Spleen (tissue), 11 donors: ENCODE measurements around the gene TRPV5. TPM values are rescaled to one million over a fixed set of nuclear protein-coding genes. Genes with fewer than 3 reads are reported as not detected.

Experiments
- DNase-seq: peaks from one replicate; pipeline ENCODE4 v3.0.0-alpha.2; 2020
- H3K27ac ChIP-seq, 8 donors: fragments of 200-600 bp; sonication (generic) in 7 of 8; 1 replicate in 4 of 8; 2 replicates in 4 of 8; pipeline versions ENCODE4 v1.5.0 to v1.8.0; 2016 to 2021; ENCODE audit warnings: inconsistent platforms in 4 of 8, mild to moderate bottlenecking in 4 of 8, moderate library complexity in 1 of 8
- H3K27me3 ChIP-seq, 7 donors: fragments of 200-600 bp; sonication (generic) in 6 of 7; replicated peaks in 1 of 7; 1 replicate in 4 of 7; 2 replicates in 3 of 7; pipeline versions ENCODE4 v1.5.0 to v1.8.0; 2016 to 2021; ENCODE audit warnings: inconsistent platforms in 3 of 7, mild to moderate bottlenecking in 1 of 7
- H3K36me3 ChIP-seq, 6 donors: fragments of 200-600 bp; sonication (generic) in 5 of 6; 1 replicate in 4 of 6; 2 replicates in 2 of 6; pipeline versions ENCODE4 v1.5.0 to v1.8.0; 2016 to 2021; ENCODE audit warnings: inconsistent platforms in 2 of 6
- H3K4me1 ChIP-seq, 6 donors: fragments of 200-600 bp; sonication (generic) in 5 of 6; 1 replicate in 3 of 6; 2 replicates in 3 of 6; pipeline versions ENCODE4 v1.5.0 to v1.8.0; 2016 to 2021; ENCODE audit warnings: inconsistent platforms in 3 of 6
- H3K4me3 ChIP-seq, 8 donors: fragments of 200-600 bp; sonication (generic) in 7 of 8; 1 replicate in 4 of 8; 2 replicates in 4 of 8; pipeline versions ENCODE4 v1.5.0 to v1.8.0; 2016 to 2021; ENCODE audit warnings: inconsistent platforms in 4 of 8, mild to moderate bottlenecking in 4 of 8, moderate library complexity in 2 of 8
- H3K9me3 ChIP-seq, 8 donors: fragments of 200-600 bp; sonication (generic) in 7 of 8; 1 replicate in 4 of 8; 2 replicates in 4 of 8; pipeline versions ENCODE4 v1.5.0 to v1.8.0; 2016 to 2021; ENCODE audit warnings: inconsistent platforms in 4 of 8
- POLR2A ChIP-seq, 3 donors: fragments of 450-650 bp; IDR thresholded peaks; one replicate each; pipeline ENCODE4 v1.5.1; 2017; ENCODE audit warnings: antibody characterized with exemption in 3 of 3, mild to moderate bottlenecking in 1 of 3
- POLR2AphosphoS5 ChIP-seq, 3 donors: sonication (generic); formaldehyde crosslinking; IDR thresholded peaks; one replicate each; pipeline ENCODE4 v1.5.1; 2017; ENCODE audit warnings: antibody characterized with exemption in 3 of 3
- WGBS, 5 donors: extraction: QIAGEN DNeasy Blood & Tissue Kit in 3 of 5; methylation state at CpG; one replicate each; pipeline versions ENCODE4 v1.1.5 to v1.1.7; 2013 to 2018; 5-methylcytosine and 5-hydroxymethylcytosine counted together
- intact Hi-C: fragments of 100-400 bp; cut with DNase I; formaldehyde crosslinking; loops from one replicate; pipeline ENCODE4 v1.15.0; 2023; ENCODE audit warnings: low total_unique reads
- polyA plus RNA-seq, 3 donors: library from polyadenylated mRNA; stranded (reverse); fragments of 200-250 nt; gene quantifications; one replicate each; pipeline ENCODE4 v1.2.1, GENCODE V29; 2013
- total RNA-seq, 7 donors: library from RNA; depleted of rRNA in 3 of 7; stranded (reverse); fragments of >200 nt in 3 of 7; fragmentation: NEBNext Ultra II Directional in 4 of 7; extraction: Animal tissue kit (Norgen Biotek cat#: 25700) in 4 of 7; gene quantifications; one replicate each; pipeline versions ENCODE4 v1.1.0 to v1.2.1, GENCODE V29; 2016 to 2021
- TF ChIP-seq, protein P1 (sequence below), 11 experiments: fragments of 200-600 bp in 7 of 11; fragments of 450-650 bp in 4 of 11; sonication (generic) in 4 of 11; IDR thresholded peaks in 8 of 11; conservative IDR thresholded peaks in 3 of 11; 1 replicate in 7 of 11; 2 replicates in 4 of 11; pipeline versions ENCODE4 v1.4.0 to v1.8.0; 2016 to 2021; ENCODE audit warnings: antibody characterized with exemption in 11 of 11, inconsistent platforms in 4 of 11, mild to moderate bottlenecking in 1 of 11
- donor health status: healthy with polysubstance abuse.
- donor health status: DM: no; HTN: no; CAD: no; lungs with moderate emphysema.
- donor health status: DM: no; HTN: no; CAD: no.
- donor health status: Bipolar disorder and iron deficiency.
- donor health status: healthy.
- donor health status: DM: no; HTN: no; CAD: no.
- donor health status: DM: yes; HTN: yes; CAD: no.

The TRPV5 gene
- total and polyA plus RNA-seq, 10 donors = 0.02 to 0.20 (median 0.03) TPM; not detected in 7

DNA sequence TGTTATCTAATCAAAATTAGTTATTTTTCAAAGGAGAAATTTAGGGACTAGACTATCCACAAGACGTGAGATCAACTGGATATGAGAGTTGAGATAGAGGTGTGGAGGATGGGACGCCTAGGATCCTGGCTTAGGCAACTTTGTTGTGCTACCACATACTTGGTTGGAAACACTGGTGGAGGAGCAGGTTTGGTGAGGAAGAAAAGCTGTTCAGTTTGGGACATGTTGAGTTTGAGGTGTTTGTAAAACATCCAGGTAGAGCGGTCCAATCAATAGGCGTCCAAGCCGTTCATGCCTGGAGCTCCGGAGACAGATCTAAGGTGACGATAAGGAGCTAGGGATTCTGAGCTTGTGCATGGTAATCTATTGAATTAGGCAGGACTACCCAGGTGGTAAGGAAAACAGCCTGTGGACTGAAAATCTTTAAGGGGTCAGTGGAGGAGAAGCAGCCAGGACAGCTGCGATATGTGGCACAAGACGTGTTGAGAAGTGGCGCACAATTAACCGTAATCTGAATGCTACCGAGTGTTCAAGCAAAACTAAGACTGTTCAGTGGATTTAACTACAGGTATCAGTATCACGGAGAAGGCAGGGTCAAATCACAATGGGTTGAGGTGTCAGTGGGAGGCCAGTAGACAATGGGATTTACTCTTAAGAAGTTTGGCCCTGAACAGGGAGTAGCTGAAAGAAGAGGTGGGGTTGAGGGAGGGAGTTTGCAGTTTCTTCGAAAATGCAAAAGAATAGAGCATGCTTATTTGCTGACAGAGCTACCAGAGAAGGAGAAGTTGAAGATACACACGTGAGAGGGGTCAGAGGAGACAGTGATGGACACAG lies 31.9 kb downstream of the TRPV5 start:
- Histone ChIP-seq H3K9me3 (peaks cover 0 to 23% (median 15%) of the 10 kb centered on the region in 8 donors), H3K27ac (no peak overlapping the region), H3K4me1 (no peaks in the 10 kb centered on the region), H3K36me3 (no peaks in the 10 kb centered on the region), H3K27me3 (peaks cover 0 to 23% (median 0%) of the 10 kb centered on the region in 7 donors), H3K4me3 (no peak overlapping the region)
- WGBS, 5 donors = 86 to 87% (median 87%) methylated on average over 15 of the region's 15 CpGs
- intact Hi-C loops = loop anchor here (10.0 kb wide), 1 partner anchor 83 kb away; no protein-coding TSS in a partner anchor
- TF ChIP-seq POLR2AphosphoS5 (IDR thresholded peaks at IDR 0.05) = no peak
- TF ChIP-seq POLR2A (IDR thresholded peaks at IDR 0.05) = no peak
- TF ChIP-seq, protein P1, sequence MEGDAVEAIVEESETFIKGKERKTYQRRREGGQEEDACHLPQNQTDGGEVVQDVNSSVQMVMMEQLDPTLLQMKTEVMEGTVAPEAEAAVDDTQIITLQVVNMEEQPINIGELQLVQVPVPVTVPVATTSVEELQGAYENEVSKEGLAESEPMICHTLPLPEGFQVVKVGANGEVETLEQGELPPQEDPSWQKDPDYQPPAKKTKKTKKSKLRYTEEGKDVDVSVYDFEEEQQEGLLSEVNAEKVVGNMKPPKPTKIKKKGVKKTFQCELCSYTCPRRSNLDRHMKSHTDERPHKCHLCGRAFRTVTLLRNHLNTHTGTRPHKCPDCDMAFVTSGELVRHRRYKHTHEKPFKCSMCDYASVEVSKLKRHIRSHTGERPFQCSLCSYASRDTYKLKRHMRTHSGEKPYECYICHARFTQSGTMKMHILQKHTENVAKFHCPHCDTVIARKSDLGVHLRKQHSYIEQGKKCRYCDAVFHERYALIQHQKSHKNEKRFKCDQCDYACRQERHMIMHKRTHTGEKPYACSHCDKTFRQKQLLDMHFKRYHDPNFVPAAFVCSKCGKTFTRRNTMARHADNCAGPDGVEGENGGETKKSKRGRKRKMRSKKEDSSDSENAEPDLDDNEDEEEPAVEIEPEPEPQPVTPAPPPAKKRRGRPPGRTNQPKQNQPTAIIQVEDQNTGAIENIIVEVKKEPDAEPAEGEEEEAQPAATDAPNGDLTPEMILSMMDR (IDR thresholded peaks at IDR 0.05 in 8 of 11, conservative IDR thresholded peaks at IDR 0.05 in 3 of 11) = no peak
- DNase-seq = no peak

DNA sequence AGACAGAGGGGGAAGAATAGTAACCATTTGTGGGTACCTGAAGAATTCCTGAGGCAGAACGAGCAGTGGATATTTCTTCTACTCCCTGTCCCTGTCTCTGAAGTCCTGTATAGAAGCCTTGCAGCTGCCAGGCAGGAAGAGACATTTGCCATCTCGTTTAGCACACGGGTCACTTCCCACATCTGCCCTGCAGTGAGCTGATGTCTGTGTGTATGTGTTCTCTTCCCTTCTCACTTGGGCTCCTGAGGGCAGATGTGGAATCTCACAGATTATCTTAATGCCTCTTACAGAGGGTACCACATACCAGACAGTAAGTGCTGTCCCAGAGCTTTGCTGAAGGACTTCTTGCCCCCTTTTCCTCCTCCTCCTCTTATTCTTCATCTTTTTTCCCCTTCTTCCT lies 33.9 kb downstream of the TRPV5 start:
- Histone ChIP-seq H3K4me3 (no peak overlapping the region), H3K27ac (no peak overlapping the region), H3K4me1 (no peaks in the 10 kb centered on the region), H3K36me3 (no peaks in the 10 kb centered on the region), H3K9me3 (peaks cover 0 to 17% (median 11%) of the 10 kb centered on the region in 8 donors), H3K27me3 (peaks cover 0 to 29% (median 0%) of the 10 kb centered on the region in 7 donors)
- TF ChIP-seq POLR2A (IDR thresholded peaks at IDR 0.05) (no peak), POLR2AphosphoS5 (IDR thresholded peaks at IDR 0.05) (no peak)
- TF ChIP-seq, protein P1 (IDR thresholded peaks at IDR 0.05 in 8 of 11, conservative IDR thresholded peaks at IDR 0.05 in 3 of 11) = no peak
- intact Hi-C loops = loop anchor here (10.0 kb wide), 1 partner anchor 85 kb away; no protein-coding TSS in a partner anchor
- WGBS, 5 donors = 17 to 32% (median 28%) methylated on average over 3 of the region's 3 CpGs
- no peak for DNase-seq

DNA sequence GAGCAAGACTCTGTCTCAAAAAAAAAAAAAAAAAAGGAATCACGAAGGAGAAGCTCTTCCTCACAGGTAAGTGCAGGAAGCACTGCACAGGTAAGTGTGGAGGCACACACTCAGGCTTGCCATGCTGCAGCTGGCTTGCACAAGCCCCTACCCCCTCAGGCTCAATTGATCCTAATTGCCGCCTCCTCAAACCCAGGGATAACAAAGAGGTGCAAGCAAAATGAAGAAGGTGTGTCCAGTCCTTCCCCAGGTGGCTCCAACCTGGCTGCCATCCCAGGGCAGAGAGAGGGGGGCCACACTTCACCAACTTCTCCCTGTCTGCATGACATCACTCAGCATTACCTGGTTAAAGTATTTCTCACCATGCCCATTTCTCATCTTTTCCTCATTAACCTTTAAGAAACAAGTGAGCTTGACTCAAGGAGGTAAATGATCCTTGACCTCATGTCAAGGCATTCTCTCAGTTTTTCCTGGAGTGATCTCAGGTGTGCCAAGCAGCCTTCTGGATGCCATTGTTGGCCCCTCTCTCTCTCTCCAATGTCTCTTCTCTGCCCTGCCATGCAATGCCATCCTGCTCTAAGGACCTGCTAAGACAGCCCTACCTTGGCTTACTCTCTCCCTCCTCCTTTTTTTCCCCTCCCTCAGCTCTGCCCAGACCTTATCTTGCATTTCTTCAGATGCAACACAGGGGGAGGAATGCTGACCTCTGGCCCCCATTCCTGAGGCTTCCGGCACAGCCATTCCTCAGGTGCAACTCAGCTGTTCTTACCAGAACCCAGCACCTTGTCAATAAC lies 35.0 kb downstream of the TRPV5 start:
- Histone ChIP-seq H3K27ac (no peak overlapping the region), H3K27me3 (peaks cover 0 to 29% (median 0%) of the 10 kb centered on the region in 7 donors), H3K4me3 (no peak overlapping the region), H3K4me1 (no peaks in the 10 kb centered on the region), H3K9me3 (peaks cover 0 to 6% (median under 1%) of the 10 kb centered on the region in 8 donors), H3K36me3 (no peaks in the 10 kb centered on the region)
- TF ChIP-seq POLR2A (IDR thresholded peaks at IDR 0.05) (no peak), POLR2AphosphoS5 (IDR thresholded peaks at IDR 0.05) (no peak)
- TF ChIP-seq, protein P1 (IDR thresholded peaks at IDR 0.05 in 8 of 11, conservative IDR thresholded peaks at IDR 0.05 in 3 of 11) = no peak
- no peak for DNase-seq
- 75 to 92% (median 81%) methylated on average over 3 of the region's 3 CpGs for WGBS, 5 donors
- intact Hi-C loops = no loop called here
